VCaP (cell line): ENCODE measurements around the gene SELENOP.
"Not testable (repeated sequence)": the region's sequence is repeated elsewhere in the genome, so short reads cannot be mapped to it uniquely, and the experiment has no call there.

ENCODE experiments used
- H3K27ac ChIP-seq: fragments of 450-650 bp; 2 replicates; pipeline ENCODE4 v1.5.1; 2017
- CTCF ChIP-seq: fragments of 450-650 bp; conservative IDR thresholded peaks from 2 replicates; pipeline ENCODE4 v1.5.1; 2017; ENCODE audit warnings: mild to moderate bottlenecking, moderate library complexity

SELENOP gene

GRCh38 chr5:42851481-42851880 lies 39.8 kb upstream of the SELENOP start:
- no peak for TF ChIP-seq CTCF
- peak overlapping the region; percentile 75; the same call in 1 of the 2 replicates for H3K27ac ChIP-seq

- no peak overlapping the region for H3K27ac ChIP-seq
- TF ChIP-seq CTCF, result no peak
Observed at GRCh38 chr5:42848545-42848944, 36.9 kb upstream of the SELENOP start.

GRCh38 chr5:42844408-42844807 lies 32.7 kb upstream of the SELENOP start:
- H3K27ac ChIP-seq, result not testable (repeated sequence)

- TF ChIP-seq CTCF, result no peak
- no peak overlapping the region for H3K27ac ChIP-seq
Observed at GRCh38 chr5:42843675-42844292, 32.1 kb upstream of the SELENOP start.

GRCh38 chr5:42842921-42843641 lies 31.4 kb upstream of the SELENOP start:
- H3K27ac ChIP-seq, result no peak overlapping the region
- TF ChIP-seq CTCF, result no peak

GRCh38 chr5:42840842-42841567 lies 29.3 kb upstream of the SELENOP start:
- no peak overlapping the region for H3K27ac ChIP-seq
- no peak for TF ChIP-seq CTCF

GRCh38 chr5:42840269-42840668 lies 28.6 kb upstream of the SELENOP start:
- TF ChIP-seq CTCF, result no peak
- H3K27ac ChIP-seq, result no peak overlapping the region
